A549 (cell line): ENCODE results near the gene OPN5.

Source experiments
- CEBPB ChIP-seq, 2 experiments: fragments of >200 bp in 1 of 2; sonication (Bioruptor Twin) in 1 of 2; formaldehyde crosslinking in 1 of 2; IDR thresholded peaks; 2 replicates each; pipeline ENCODE4 v1.6.1; 2012 to 2016
- EP300 ChIP-seq, 2 experiments: fragments of >200 bp; sonication (Bioruptor Twin); formaldehyde crosslinking; IDR thresholded peaks; 2 replicates in 1 of 2; 3 replicates in 1 of 2; pipeline ENCODE4 v1.6.1; 2016 to 2017
- MYC ChIP-seq: IDR thresholded peaks from 2 replicates; pipeline ENCODE4 v1.6.1; 2012; ENCODE audit warnings: mild to moderate bottlenecking, inconsistent platforms, low read length, improper control_type of control experiment, borderline replicate concordance
- POLR2A ChIP-seq: IDR thresholded peaks from 2 replicates; pipeline ENCODE4 v1.6.1; 2012; ENCODE audit warnings: mild to moderate bottlenecking, low read length
- TF ChIP-seq, protein P1 (sequence below): fragments of >200 bp; sonication (Bioruptor Twin); formaldehyde crosslinking; IDR thresholded peaks from 3 replicates; pipeline ENCODE4 v1.5.1; 2016
- TF ChIP-seq, protein P2 (sequence below): fragments of 200-600 bp; sonication (generic); IDR thresholded peaks from 2 replicates; pipeline ENCODE4 v1.6.1; 2016; ENCODE audit warnings: antibody characterized with exemption, mild to moderate bottlenecking, moderate library complexity
- TF ChIP-seq, protein P3 (sequence below): IDR thresholded peaks from 2 replicates; pipeline ENCODE4 v1.6.1; 2012

DNA sequence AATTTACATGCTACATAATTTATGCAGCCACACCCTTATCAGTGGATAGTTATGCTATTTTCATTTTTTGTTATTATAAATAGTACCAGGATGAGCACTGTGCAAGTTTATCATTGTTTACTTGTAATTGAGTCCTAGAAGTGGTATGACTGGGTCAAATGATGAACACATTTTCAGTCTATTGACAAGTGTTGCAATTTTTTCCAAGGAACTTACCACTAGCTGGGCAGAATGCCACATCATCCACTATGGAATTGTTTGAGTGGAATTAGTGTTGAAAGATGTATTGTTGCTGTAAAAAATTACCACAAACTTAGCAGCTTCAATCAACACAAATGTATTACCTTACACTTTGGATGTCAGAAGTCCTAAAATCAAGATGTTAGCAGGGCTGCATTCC lies 38.1 kb upstream of the OPN5 start:
- no peak for TF ChIP-seq POLR2A
- TF ChIP-seq, protein P1, sequence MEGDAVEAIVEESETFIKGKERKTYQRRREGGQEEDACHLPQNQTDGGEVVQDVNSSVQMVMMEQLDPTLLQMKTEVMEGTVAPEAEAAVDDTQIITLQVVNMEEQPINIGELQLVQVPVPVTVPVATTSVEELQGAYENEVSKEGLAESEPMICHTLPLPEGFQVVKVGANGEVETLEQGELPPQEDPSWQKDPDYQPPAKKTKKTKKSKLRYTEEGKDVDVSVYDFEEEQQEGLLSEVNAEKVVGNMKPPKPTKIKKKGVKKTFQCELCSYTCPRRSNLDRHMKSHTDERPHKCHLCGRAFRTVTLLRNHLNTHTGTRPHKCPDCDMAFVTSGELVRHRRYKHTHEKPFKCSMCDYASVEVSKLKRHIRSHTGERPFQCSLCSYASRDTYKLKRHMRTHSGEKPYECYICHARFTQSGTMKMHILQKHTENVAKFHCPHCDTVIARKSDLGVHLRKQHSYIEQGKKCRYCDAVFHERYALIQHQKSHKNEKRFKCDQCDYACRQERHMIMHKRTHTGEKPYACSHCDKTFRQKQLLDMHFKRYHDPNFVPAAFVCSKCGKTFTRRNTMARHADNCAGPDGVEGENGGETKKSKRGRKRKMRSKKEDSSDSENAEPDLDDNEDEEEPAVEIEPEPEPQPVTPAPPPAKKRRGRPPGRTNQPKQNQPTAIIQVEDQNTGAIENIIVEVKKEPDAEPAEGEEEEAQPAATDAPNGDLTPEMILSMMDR = no peak
- TF ChIP-seq, protein P2, sequence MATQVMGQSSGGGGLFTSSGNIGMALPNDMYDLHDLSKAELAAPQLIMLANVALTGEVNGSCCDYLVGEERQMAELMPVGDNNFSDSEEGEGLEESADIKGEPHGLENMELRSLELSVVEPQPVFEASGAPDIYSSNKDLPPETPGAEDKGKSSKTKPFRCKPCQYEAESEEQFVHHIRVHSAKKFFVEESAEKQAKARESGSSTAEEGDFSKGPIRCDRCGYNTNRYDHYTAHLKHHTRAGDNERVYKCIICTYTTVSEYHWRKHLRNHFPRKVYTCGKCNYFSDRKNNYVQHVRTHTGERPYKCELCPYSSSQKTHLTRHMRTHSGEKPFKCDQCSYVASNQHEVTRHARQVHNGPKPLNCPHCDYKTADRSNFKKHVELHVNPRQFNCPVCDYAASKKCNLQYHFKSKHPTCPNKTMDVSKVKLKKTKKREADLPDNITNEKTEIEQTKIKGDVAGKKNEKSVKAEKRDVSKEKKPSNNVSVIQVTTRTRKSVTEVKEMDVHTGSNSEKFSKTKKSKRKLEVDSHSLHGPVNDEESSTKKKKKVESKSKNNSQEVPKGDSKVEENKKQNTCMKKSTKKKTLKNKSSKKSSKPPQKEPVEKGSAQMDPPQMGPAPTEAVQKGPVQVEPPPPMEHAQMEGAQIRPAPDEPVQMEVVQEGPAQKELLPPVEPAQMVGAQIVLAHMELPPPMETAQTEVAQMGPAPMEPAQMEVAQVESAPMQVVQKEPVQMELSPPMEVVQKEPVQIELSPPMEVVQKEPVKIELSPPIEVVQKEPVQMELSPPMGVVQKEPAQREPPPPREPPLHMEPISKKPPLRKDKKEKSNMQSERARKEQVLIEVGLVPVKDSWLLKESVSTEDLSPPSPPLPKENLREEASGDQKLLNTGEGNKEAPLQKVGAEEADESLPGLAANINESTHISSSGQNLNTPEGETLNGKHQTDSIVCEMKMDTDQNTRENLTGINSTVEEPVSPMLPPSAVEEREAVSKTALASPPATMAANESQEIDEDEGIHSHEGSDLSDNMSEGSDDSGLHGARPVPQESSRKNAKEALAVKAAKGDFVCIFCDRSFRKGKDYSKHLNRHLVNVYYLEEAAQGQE = no peak
- no peak for TF ChIP-seq EP300 (IDR thresholded peaks at IDR 0.05)
- TF ChIP-seq, protein P3, sequence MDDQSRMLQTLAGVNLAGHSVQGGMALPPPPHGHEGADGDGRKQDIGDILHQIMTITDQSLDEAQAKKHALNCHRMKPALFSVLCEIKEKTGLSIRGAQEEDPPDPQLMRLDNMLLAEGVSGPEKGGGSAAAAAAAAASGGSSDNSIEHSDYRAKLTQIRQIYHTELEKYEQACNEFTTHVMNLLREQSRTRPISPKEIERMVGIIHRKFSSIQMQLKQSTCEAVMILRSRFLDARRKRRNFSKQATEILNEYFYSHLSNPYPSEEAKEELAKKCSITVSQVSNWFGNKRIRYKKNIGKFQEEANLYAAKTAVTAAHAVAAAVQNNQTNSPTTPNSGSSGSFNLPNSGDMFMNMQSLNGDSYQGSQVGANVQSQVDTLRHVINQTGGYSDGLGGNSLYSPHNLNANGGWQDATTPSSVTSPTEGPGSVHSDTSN = no peak
- no peak for TF ChIP-seq CEBPB (IDR thresholded peaks at IDR 0.05)
- TF ChIP-seq MYC = no peak
